Loucy (cell line): ENCODE measurements around the gene LYPLAL1.

Source experiments
- EZH2phosphoT487 ChIP-seq: fragments of 200-600 bp; IDR thresholded peaks from 2 replicates; pipeline ENCODE4 v1.6.1; 2018; ENCODE audit warnings: antibody characterized with exemption, mild to moderate bottlenecking, moderate library complexity, borderline replicate concordance
- TF ChIP-seq, protein P1 (sequence below): fragments of 200-600 bp; sonication (generic); conservative IDR thresholded peaks from 2 replicates; pipeline ENCODE4 v1.5.1; 2014; ENCODE audit warnings: mild to moderate bottlenecking, antibody characterized with exemption, low read length

DNA sequence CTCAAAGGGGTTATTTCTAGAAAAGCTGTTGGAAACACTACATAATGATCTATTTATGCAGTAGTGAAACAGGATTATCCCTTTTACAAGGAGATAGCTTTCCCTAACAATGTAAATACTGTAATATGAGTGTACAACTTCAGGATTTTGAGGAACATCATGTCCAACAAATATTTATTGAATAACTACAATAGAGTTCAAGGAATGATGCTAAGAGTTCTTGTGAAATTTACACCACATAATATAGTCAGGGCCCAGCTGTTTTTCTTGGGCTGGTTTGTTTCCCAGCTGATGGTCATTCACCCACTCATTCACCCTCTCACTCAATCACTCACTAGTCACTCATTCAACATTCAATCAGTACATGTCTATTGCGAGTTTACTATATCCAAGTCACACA, 12.3 kb upstream of the LYPLAL1 start:
- TF ChIP-seq, protein P1, sequence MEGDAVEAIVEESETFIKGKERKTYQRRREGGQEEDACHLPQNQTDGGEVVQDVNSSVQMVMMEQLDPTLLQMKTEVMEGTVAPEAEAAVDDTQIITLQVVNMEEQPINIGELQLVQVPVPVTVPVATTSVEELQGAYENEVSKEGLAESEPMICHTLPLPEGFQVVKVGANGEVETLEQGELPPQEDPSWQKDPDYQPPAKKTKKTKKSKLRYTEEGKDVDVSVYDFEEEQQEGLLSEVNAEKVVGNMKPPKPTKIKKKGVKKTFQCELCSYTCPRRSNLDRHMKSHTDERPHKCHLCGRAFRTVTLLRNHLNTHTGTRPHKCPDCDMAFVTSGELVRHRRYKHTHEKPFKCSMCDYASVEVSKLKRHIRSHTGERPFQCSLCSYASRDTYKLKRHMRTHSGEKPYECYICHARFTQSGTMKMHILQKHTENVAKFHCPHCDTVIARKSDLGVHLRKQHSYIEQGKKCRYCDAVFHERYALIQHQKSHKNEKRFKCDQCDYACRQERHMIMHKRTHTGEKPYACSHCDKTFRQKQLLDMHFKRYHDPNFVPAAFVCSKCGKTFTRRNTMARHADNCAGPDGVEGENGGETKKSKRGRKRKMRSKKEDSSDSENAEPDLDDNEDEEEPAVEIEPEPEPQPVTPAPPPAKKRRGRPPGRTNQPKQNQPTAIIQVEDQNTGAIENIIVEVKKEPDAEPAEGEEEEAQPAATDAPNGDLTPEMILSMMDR: no peak
- no peak for TF ChIP-seq EZH2phosphoT487
